Activated T-helper 9 cell treated with anti-CD3 and anti-CD28 coated beads, Interleukin-2, amount 50 U/mL, for 16 hours (primary cell): ENCODE results near the gene C2CD2L.
A peak's percentile ranks its signal among the peaks of the same experiment; 100 is the strongest.
"Not testable (repeated sequence)": the region's sequence is repeated elsewhere in the genome, so short reads cannot be mapped to it uniquely, and the experiment has no call there.

Experiments
- DNase-seq: peaks from one replicate; pipeline ENCODE4 v3.0.0-alpha.2; 2020; ENCODE audit warnings: low read depth

The C2CD2L gene

GRCh38 chr11:119115484-119116234 lies 8.5 kb downstream of the C2CD2L start:
- DNase-seq: no peak

- DNase-seq: no peak
These were observed 9.1 kb downstream of the C2CD2L start for GRCh38 chr11:119116235-119116594.

GRCh38 chr11:119116601-119117000 lies 9.5 kb downstream of the C2CD2L start:
- DNase-seq: no peak

- DNase-seq: no peak
These were observed 10.0 kb downstream of the C2CD2L start for GRCh38 chr11:119117004-119117706.

- no peak for DNase-seq
These were observed 11.1 kb downstream of the C2CD2L start for GRCh38 chr11:119118227-119118626.

GRCh38 chr11:119118946-119119345 lies 11.8 kb downstream of the C2CD2L start:
- DNase-seq: no peak

- no peak for DNase-seq
These were observed 13.5 kb downstream of the C2CD2L start for GRCh38 chr11:119120639-119121007.

- peak; percentile 100 for DNase-seq
These were observed 14.1 kb downstream of the C2CD2L start, which contains the start of gene HINFP for GRCh38 chr11:119121008-119121810. HINFP (plus strand) TSS chr11:119121580; CDS start chr11:119126945, 5,365 bp downstream.

GRCh38 chr11:119121811-119122124 lies 14.6 kb downstream of the C2CD2L start:
- DNase-seq: no peak

GRCh38 chr11:119125821-119126220 lies 18.7 kb downstream of the C2CD2L start:
- no peak for DNase-seq

GRCh38 chr11:119126675-119127268 lies 19.6 kb downstream of the C2CD2L start:
- DNase-seq: no peak

GRCh38 chr11:119130662-119131061 lies 23.5 kb downstream of the C2CD2L start:
- DNase-seq: no peak

- DNase-seq: no peak
These were observed 27.3 kb downstream of the C2CD2L start for GRCh38 chr11:119134389-119134978.

- not testable (repeated sequence) for DNase-seq
These were observed 32.1 kb downstream of the C2CD2L start for GRCh38 chr11:119139276-119139675.

- no peak for DNase-seq
These were observed 37.8 kb downstream of the C2CD2L start for GRCh38 chr11:119144825-119145486.

- no peak for DNase-seq
These were observed 38.4 kb downstream of the C2CD2L start for GRCh38 chr11:119145551-119145950.

GRCh38 chr11:119147604-119148333 lies 40.6 kb downstream of the C2CD2L start:
- no peak for DNase-seq

GRCh38 chr11:119148720-119149017 lies 41.5 kb downstream of the C2CD2L start:
- no peak for DNase-seq

GRCh38 chr11:119149018-119149785 lies 42.1 kb downstream of the C2CD2L start, which contains the start of gene ABCG4:
ABCG4 (plus strand) TSS chr11:119149052; CDS start chr11:119149966, 914 bp downstream.
- DNase-seq: peak; percentile 9

GRCh38 chr11:119149786-119150275 lies 42.7 kb downstream of the C2CD2L start:
- no peak for DNase-seq
